ENCODE data around the gene JDP2. TPM values are rescaled to one million over a fixed set of nuclear protein-coding genes. Genes with fewer than 3 reads are reported as not detected.
"Not testable (repeated sequence)": the region's sequence is repeated elsewhere in the genome, so short reads cannot be mapped to it uniquely, and the experiment has no call there.

Gene JDP2
- 58.4 and 63.8 TPM in 2 replicates for total RNA-seq

GRCh38 chr14:75427482-75428229, at the start of gene JDP2:
Gene JDP2, plus strand, starts transcription at chr14:75428022. Its CDS starts 9,899 bp downstream, at chr14:75437921.
- H3K27me3 ChIP-seq (ENCODE audit: control insufficient read depth, insufficient read depth, low read length): no peaks in the 10 kb centered on the region
- FAIRE-seq (no peak), DNase-seq (ENCODE audit: low read depth) (peak; percentile 23)
- peaks cover 7% of the 10 kb centered on the region for H3K36me3 ChIP-seq (ENCODE audit: control insufficient read depth, insufficient read depth, low read length)
- TF ChIP-seq, protein P1, sequence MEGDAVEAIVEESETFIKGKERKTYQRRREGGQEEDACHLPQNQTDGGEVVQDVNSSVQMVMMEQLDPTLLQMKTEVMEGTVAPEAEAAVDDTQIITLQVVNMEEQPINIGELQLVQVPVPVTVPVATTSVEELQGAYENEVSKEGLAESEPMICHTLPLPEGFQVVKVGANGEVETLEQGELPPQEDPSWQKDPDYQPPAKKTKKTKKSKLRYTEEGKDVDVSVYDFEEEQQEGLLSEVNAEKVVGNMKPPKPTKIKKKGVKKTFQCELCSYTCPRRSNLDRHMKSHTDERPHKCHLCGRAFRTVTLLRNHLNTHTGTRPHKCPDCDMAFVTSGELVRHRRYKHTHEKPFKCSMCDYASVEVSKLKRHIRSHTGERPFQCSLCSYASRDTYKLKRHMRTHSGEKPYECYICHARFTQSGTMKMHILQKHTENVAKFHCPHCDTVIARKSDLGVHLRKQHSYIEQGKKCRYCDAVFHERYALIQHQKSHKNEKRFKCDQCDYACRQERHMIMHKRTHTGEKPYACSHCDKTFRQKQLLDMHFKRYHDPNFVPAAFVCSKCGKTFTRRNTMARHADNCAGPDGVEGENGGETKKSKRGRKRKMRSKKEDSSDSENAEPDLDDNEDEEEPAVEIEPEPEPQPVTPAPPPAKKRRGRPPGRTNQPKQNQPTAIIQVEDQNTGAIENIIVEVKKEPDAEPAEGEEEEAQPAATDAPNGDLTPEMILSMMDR (IDR thresholded peaks at IDR 0.05; ENCODE audit: insufficient read depth, low read length, severe bottlenecking): no peak
- H3K4me3 ChIP-seq (ENCODE audit: low read depth, low read length): peak within 1 kb of the TSS; percentile 63

DNA sequence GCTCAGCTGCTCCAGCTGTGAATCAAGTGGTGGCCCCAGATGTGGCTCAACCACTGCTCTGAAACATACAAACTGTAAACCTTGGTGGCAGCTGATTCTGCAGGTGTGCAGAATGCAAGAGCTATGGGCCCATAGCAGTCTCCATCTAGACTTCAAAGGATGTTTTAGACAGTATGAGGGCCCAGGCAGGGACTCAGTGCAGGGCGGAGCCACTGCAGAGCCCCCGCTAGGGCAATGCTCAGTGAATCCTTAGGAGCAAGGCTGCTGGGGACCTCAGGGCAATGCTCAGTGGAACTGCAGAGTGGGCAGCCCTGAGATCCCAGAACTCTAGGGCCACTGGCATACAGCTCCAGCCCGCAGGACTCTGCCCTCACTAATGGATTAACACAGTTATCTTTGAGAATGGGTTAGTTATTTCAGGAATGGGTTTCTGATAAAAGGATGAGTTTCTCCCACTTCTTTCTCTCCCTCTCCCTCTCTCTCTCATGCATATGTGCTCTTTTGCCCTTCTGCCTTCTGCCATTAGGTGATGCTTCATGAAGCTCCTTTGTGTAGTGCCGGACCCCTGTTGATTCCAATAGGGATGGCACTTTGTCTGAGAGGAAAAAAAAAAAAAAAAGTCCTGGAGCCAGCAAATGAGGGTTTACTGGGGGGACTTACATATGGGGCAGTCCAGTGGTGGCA, 48.4 kb upstream of the JDP2 start:
- FAIRE-seq (no peak), DNase-seq (ENCODE audit: low read depth) (no peak)
- no peaks in the 10 kb centered on the region for H3K36me3 ChIP-seq (ENCODE audit: control insufficient read depth, insufficient read depth, low read length)
- TF ChIP-seq, protein P1 (IDR thresholded peaks at IDR 0.05; ENCODE audit: insufficient read depth, low read length, severe bottlenecking): no peak
- no peak overlapping the region for H3K4me3 ChIP-seq (ENCODE audit: low read depth, low read length)
- peaks cover 4% of the 10 kb centered on the region for H3K27me3 ChIP-seq (ENCODE audit: control insufficient read depth, insufficient read depth, low read length)

DNA sequence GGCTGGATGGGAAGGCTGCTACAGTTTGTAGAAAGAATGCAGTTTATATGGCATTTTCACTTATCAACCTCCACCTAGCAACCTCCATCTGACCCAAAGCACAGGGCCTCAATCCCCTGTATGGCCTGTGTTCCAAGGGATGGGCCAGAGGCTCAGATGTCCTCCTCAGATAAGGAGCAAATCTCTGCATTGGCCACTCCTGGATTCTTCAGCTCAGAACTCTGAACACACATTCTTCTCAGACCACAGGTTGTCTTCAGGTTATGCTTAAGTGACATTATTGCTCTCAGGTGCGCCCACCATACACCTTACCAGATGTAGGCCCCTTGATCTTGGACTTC, 47.9 kb upstream of the JDP2 start:
- TF ChIP-seq, protein P1 (IDR thresholded peaks at IDR 0.05; ENCODE audit: insufficient read depth, low read length, severe bottlenecking): no peak
- DNase-seq (ENCODE audit: low read depth): no peak
- Histone ChIP-seq H3K4me3 (ENCODE audit: low read depth, low read length) (no peak overlapping the region), H3K36me3 (ENCODE audit: control insufficient read depth, insufficient read depth, low read length) (no peaks in the 10 kb centered on the region), H3K27me3 (ENCODE audit: control insufficient read depth, insufficient read depth, low read length) (peaks cover 1% of the 10 kb centered on the region)
- no peak for FAIRE-seq

- TF ChIP-seq, protein P1 (IDR thresholded peaks at IDR 0.05; ENCODE audit: insufficient read depth, low read length, severe bottlenecking): no peak
- Histone ChIP-seq H3K36me3 (ENCODE audit: control insufficient read depth, insufficient read depth, low read length) (no peaks in the 10 kb centered on the region), H3K4me3 (ENCODE audit: low read depth, low read length) (no peak overlapping the region), H3K27me3 (ENCODE audit: control insufficient read depth, insufficient read depth, low read length) (peaks cover 1% of the 10 kb centered on the region)
- DNase-seq (ENCODE audit: low read depth) (no peak), FAIRE-seq (no peak)
Measured at GRCh38 chr14:75380656-75381055, 47.2 kb upstream of the JDP2 start.

DNA sequence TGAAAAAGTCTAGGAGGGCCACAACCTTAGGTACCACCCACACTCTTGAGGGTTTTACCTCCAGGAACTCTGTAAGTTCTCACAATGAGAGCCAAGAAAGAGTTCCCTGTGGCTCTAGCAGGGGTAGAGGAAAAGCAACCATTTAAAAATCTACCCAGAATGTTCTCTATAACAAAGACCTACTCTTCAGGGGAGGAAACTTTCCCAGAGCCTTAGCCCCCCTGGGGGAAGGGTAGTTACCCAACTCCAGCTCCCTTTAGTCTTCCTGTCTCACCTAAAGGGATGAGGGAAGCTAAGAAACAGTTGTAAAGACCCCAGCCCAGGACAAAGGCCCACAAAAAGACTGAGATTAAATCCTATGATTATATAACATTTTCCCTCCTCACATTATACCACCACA, 46.2 kb upstream of the JDP2 start:
- no peak overlapping the region for H3K4me3 ChIP-seq (ENCODE audit: low read depth, low read length)
- no peaks in the 10 kb centered on the region for H3K27me3 ChIP-seq (ENCODE audit: control insufficient read depth, insufficient read depth, low read length)
- DNase-seq (ENCODE audit: low read depth) (no peak), FAIRE-seq (no peak)
- H3K36me3 ChIP-seq (ENCODE audit: control insufficient read depth, insufficient read depth, low read length): no peaks in the 10 kb centered on the region
- TF ChIP-seq, protein P1 (IDR thresholded peaks at IDR 0.05; ENCODE audit: insufficient read depth, low read length, severe bottlenecking): no peak

DNA sequence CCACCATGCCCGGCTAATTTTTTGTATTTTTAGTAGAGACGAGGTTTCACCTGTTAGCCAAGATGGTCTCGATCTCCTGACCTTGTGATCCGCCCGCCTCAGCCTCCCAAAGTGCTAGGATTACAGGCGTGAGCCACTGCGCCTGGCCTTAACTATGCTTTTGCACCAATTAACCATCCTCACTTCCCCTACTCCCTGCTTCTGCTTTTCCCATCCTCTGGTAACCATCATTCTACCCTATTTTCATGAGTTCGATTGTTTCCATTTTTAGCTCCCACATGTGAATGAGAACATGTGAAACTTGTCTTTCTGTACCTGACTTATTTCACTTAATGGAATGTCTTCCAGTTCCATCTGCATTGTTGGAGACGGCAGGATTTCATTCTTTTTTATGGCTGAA, 44.6 kb upstream of the JDP2 start:
- not testable (repeated sequence) for H3K36me3 ChIP-seq (ENCODE audit: control insufficient read depth, insufficient read depth, low read length); FAIRE-seq; H3K27me3 ChIP-seq (ENCODE audit: control insufficient read depth, insufficient read depth, low read length); H3K4me3 ChIP-seq (ENCODE audit: low read depth, low read length); DNase-seq (ENCODE audit: low read depth)

Measured in bronchial epithelial cell (primary cell).